CD4-positive, alpha-beta T cell treated with Interleukin-6 at 100 ng/mL for 8 hours (primary cell): Measurements from ENCODE around the gene NDUFAF8.
"Not testable (repeated sequence)": the region's sequence is repeated elsewhere in the genome, so short reads cannot be mapped to it uniquely, and the experiment has no call there.

Experiments used
- DNase-seq: peaks from one replicate; pipeline ENCODE4 v3.0.0-alpha.2; 2020; ENCODE audit warnings: mixed read lengths, low spot score

The NDUFAF8 gene

DNA sequence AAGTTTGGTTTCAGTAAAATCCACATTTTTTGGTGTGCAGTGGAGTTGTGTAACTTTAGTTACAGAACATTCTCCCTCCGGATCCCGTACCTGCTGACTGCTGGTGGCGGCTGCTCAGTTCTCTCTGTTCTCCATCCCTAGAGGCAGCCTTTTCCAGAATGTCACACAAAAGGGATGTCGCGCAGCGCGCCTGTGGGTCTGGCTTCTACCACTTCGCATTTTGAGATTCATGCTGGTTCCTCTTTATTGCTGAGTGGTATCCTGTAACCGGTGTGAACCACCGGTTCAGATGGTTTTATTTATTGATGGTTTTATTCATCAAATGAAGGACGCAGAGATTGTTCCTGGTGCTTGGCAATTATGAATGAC, 15.4 kb upstream of the NDUFAF8 start:
- no peak for DNase-seq

DNA sequence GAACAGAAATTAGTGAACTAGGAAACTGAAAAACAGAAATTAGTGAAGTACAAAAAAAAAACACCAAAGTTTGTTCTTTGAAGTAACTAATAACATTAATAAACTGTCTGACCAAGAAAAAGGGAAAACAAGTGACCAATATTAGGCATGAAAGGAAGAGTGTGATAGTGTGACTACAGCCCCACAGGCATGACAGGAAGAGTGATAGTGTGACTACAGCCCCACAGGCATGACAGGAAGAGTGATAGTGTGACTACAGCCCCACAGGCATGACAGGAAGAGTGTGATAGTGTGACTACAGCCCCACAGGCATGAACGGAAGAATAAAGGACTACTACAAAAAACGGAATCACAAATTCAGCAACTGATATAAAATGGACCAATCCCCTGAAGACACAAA, 11.5 kb upstream of the NDUFAF8 start:
- not testable (repeated sequence) for DNase-seq

DNA sequence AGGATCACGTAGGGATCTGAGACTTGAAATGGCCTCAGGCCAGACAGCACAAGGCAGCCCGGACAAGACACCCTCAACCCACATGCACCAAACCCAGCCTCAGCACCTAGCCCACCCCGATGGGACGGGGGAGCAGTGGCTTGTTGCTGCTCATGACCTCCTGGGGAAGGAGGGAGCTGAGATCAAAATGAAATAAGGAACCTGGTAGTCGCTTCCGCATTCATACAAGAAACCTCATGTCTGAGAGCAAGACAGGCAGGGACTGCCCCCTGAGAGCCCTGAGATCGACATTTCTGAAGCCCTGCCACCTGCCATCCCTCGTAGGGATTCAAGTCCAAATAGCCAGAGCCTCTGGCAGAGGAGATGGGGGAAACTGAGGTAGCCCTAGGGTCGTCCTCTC, 10.7 kb upstream of the NDUFAF8 start:
- DNase-seq: no peak

DNA sequence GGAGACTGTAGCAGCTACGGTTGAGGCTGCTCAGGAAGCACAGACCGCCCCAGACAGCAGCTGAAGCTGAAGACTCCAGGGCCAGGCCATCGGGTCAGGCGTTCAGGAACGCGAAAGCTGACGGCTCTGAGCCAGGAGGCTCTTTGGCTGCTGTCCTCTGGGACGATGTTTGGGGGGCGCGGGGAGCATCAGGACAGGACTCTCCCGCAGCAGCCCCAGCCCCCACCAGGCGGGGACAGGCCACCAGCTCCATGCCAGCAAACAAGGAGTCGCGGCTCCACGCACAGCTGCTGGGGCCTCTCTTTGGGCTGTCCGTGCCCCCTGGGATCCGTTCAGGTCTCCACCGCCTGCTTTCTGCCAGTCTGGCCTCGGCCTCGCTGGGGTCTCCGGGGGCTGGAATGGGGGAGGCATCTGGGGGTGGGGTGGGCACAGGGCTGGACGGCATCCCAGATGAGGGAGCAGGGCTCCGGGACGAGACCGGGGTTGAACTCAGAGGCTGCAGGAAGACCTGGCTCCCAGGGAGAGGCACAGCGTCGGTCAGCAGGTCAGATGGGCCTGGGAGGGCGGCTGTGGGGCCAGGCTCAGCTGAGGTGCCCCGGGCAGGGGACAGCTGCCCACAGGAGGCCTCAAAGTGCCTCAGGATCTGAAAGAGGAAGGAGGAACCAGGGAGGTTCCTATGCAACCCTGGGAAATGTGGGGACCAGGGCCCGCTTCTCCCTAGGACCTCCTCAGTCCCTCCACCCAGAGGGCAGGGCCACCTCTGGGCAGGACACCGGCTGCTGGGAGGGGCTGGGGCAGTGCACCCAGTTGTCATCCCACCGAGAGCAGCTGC, 10.1 kb upstream of the NDUFAF8 start:
- DNase-seq: no peak

DNA sequence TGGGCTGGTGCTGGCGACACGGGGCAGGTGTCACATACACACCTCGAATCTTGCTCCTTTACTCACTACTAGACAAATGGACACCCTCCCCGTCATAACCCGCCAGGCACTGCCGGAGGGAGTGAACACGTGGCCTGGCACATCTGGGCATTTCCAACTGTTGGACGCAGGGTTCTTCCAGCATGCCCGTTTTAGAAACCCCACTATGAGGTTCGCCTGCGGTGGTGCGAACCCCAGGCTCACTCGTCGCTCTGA, 9.5 kb upstream of the NDUFAF8 start:
- DNase-seq: no peak

DNA sequence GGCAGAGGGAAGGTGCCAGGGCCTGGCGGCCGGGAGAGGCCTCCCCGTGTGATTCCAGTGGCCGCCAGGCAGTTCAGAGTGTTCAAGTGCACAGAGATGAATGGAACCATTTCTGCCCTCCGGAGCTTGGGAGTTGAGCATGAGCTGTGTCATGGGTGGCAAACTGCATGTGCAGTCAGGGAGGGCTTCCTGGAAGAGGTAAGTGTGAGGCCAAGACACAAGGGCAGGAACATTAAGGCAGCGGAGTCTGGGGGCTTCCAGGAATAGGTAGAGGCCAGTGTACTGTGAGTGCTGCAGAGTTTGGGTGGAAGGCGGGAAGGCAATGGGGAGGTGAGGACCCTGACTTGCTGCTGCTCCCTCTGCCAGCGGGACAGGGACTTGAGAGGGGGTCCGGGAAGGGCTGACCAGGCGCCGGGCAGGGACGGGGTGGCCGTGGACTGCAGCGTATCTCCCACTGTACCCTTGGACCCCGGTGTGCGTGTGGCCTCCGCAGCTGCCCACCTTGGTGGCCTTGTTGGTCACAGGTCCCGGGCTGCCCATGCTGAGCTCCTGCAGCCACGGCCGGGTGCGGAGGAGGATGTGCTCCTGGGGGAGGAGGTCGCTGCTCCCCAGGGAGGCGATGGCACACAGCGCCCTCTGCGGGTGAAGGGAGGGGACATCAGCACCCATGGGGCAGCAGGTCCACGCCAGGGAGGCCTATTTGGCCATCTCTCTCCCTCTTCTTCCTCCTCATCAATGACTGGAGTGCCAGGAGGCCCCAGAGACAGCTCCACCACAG, 8.9 kb upstream of the NDUFAF8 start:
- no peak for DNase-seq

DNA sequence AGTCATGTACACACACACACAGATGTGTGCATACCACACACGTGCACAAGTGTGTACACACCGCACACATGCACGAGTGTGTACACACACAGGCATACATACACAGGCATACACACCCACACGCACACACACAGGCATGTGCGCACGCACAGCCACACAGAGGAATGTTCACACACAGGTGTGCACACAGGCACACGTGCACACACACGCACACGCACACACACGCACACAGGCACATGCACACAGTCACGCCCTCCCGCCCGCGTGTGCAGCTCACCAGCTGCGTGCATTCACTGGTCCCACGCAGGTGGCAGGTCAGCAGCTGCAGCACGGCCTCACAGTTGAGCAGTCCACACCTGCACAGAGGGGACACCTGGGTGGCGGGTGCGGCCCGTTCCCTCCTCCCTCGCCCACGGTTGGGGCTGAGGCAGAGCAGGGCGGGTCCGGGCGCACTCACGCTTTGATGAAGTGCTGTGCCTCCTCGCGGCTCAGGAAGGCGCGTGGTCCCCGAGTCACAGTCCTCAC, 7.9 kb upstream of the NDUFAF8 start:
- DNase-seq: no peak

DNA sequence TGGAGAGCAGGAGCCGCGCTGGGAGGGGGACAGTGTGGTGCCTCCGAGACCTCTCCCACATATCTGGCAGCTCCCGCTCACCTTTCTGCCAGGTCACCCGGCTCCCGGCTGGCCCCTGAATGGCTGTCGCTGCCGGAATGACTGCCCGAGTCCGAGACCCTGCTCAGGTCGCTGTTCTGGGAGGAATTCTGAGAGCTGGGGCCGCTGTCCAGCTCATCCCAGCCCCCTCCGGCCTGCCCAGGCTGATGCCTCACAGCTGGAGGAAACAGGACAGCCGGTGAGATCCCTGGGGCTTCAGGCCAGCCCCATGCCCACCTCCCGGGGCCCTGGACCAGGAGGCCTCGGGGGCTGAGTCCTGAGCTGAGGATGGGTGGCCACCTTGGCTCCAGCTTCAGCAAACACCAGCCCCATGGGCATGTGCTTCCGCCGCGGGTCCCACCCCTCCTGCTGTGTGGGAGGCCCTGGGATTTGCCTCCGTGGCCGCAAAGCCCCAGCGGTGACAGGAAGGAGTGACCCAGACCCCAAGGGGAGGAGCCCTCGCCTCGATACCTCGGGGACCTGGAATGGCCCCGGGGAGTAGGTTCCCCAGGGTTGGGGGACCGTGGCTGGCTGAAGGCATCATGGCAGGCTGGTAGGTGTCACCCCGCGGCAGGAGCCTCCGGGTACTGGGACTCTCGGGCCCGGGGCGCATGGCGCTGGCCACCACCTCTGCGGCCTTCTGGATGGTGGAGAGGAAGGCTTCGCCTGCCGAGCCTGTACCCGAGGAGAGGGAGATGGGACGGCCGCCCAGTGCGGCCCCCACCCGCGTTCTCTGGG, 7.1 kb upstream of the NDUFAF8 start:
- no peak for DNase-seq

DNA sequence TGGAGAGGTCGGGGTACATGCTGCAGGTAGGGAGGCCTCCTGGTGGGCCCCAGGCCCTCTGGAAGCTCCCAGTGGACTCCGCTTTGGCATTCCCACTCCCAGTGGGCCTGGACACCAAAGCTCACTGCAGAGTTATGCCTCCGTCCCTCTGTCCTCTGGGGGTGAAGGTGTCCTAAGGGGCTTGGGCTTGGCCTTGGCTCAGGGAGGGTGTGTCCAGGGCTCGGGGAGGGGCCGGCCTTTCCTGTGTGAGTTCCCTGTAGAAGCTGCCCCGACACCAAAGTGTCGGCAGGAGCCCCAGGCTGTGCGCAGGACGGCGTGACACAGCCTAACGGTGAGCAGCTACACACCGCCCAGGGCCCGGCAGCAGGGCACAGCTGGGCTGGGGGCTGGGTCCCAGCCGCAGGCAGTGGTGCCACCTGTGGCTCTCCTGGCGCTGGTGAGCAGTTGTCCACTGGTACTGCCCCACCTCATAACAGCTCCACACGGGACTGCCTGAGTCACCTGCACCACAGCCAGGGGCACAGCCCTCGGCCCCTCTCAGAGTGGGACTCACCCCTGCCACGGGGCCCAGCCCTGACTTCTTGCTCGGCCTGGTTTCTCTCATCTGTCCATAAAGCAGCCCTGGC, 6.4 kb upstream of the NDUFAF8 start:
- no peak for DNase-seq

DNA sequence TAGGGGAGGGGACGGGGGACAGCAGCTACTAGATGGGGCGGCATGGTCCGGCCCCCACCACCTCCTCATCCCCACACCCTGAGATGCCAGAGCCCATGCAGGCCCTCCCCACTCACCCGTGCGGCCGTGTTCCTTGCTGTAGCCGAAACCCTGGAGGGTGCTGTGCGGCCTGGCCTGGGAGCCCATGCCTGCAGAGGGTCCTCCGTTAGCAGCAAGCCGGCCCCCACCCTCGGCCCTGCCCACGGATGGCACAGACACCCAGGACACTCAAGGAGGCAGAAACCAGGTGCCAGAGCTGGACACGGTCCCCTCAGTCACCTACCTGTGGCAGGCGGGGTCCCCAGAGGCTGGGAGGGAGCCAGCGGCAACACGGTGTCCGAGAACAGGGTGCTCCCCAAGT, 5.8 kb upstream of the NDUFAF8 start:
- no peak for DNase-seq

DNA sequence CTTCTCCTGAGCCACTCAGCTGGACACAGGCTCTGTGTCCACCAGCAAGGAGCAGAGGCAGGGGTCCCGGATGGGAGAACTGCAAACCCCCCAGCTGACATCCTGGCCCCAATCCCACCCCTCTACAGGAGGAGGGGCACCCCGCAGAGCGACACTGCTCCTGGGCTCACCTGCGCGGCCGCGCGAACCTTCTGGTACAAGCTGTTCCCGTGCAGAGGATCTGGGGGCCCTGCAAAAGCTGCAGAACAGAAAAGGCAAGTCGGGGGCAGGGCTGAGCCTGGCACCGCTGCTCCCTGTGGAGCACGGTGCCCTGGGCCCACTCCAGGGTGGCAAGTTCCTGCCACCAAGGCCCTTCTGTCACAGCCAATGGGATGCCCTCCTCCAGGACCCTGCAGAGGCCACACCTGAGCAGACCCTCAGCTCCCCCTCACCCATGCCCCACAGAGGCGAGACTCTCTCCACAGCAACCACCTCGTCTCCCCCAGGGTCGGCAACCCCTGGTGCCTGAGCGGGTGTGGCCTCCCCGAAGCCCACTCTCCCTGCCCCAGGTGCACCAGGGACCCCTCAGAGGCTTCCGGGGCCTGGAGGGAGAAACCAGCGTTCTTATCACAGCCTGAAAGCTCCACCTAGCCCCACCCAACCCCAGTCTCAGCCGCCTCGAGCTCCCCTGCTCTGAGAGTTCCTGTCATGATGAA, 5.2 kb upstream of the NDUFAF8 start:
- no peak for DNase-seq

DNA sequence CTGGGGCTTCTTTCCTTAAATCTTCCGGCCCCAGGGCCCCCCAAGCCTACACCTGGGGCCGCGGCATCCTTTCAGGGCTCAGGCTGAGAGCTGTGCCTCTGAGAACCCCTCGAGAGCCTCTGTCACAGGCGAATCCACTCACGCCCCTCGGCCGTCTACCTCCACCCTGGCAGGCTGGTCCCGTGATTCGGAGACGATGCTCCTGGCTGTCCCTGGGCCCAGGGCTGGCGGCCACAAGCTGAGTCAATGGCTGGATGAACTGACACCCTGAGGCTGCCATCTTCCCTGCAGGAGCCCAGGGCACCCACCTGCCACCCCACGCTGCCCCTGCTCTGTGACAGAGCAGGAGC, 4.6 kb upstream of the NDUFAF8 start:
- no peak for DNase-seq

DNA sequence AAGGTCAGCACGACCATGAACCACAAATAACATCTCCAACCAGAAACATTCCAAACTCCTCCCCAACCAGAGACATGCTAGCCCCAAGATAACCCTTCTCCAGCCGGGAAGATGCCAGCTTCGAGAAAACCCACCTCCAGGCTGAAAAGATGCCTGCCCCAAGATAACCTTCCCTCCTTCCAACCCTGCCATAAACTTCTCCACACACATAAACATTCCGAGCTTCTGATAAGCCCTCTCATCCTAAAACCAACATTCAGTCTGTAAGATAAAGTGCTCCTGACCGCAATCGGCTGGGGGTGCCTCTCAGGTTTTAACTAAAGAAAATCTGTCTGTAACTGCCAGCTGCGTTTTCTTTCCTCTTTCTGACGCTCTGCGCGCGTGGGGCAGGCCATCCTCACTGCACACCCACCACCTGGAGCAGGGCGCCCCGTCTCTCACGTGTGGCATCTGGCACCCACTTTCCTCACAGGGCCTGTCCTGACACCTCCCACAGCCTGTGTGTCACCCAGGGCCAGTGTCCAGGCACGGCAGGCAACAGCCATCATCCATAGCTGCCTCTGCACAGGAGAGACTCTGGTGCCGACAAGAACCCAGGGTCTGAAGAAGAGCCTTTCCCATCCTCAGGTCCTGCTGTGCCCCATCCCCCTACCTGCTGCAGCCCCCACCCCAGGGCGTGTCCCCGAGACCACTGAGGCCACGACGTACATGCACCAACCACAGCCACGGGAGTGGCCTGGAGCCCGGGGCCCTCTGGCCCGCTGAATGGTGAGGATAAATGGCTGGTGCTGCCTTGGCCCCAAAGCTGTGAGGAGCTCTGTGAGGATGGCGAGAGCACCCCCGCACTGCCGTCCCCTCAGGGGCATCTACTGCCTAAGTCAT, 3.9 kb upstream of the NDUFAF8 start:
- no peak for DNase-seq

DNA sequence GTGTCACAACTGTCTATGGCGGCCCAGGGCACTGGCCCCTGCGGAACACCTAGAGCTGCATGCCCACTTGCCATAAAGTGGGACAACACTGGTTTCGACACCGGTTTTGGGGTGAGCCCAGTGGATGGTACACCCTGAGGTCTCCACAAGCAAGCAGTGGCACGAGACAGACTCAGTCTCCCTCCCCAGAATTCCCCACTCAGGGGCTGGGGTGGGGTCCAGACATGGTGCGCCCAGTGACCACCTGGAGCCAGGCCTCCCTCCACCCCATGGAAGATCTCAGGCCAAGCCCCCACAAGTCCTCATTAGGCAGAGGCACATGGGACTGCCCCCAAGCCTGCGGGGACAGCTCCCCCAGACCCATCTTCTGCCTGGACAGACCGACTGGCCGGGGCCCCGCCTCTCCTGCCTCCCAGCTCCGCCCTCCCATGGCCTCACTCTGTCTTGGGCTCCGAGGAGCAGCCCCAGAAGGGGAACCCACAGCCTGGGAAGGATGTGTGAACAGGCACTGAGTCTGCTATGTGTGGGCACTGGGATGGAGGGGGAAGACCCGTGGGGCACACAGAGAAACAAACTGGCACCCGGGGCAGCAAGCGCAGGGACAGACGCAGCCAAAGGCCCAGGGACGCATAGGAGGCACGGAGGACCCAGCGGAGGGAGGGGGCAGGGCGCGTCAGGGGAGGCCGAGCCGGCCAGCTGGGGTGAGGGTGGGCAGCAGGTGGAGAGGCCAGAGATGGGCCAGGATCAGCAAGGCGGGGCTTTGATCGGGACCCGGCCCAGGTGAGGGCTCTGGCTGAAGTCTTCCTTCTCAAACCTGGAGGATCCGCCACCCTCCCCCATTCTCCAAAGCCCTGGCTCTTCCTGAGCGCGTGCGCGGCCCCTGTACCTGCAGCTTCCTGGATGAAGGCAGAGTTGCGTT, 3.0 kb upstream of the NDUFAF8 start:
- no peak for DNase-seq

DNA sequence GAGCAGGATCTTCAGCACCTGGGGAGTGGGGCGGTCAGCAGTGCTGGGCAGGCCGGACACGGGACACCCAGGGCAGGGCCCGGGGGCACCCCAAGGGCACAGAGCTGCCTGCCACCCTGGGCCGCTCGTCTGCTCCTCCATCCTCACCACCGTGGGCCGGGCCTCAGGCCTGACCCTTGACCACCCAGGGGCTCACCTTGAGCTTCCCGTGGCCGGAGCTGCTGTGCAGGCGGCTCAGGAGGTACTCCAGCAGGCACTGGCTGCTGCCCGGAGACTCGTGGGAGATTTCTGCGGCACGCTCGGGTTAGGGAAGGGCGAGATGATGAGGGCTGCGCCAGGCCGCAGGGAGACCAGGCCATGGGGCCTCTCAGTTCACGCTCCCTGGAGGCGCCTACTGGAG, 2.3 kb upstream of the NDUFAF8 start:
- no peak for DNase-seq

DNA sequence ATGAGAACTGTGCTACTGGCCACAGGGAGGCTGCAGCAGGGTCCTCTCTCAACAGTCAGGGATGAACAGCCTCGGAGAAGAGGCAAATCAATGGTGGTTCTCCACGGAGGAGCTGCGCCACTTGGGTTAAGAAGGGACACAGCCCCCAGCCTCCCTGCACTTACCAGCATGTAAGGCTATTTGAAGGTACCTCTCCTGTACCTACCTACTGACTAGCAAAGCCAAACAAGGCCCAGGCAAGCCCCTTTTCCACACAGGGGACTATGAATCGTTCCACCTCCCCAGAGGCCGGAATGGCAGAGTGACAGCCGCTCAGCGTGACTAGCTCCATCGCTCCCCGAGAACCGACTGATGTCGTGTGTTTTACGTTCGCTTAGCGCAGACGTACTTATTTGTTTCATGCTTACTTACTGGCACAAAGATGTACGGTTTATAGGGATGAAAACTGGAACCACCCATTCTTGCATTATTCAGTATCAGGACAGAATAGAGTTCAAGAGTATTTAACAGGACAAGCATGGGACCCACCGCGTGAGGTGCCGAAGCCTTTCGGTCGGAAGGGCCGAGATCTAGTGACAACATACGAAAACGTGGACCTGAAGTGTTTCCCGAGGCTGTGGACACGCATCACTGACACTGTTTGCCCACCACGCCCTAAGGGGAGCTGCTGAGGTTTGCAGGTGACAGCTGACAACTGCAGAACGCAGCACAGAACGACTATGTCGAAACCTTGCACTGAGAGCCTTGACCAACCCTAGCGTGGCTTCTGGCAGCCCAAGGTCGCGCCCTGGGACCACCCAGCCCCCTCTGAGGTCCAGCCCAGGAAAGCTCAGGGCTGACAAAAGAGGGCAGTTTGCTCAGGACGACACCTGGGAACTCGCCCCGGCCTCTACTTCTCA, 1.3 kb upstream of the NDUFAF8 start:
- no peak for DNase-seq

DNA sequence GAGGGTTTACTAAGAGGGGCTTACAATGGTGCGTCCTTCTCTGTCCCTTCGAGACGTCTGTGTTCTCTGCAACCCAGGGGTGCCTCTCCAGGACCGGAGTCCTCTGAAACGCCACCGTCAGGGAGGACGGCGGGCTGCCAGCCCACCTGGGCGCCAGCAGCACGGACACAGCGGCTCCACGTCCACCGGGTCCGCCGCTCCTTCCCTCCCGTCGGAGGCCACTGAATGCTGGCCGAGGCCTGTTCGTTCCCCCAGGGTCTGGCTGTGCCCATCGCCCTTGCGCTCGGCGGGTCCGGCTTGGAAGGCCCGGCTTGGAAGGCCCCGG, 666 bp upstream of the NDUFAF8 start:
- no peak for DNase-seq

DNA sequence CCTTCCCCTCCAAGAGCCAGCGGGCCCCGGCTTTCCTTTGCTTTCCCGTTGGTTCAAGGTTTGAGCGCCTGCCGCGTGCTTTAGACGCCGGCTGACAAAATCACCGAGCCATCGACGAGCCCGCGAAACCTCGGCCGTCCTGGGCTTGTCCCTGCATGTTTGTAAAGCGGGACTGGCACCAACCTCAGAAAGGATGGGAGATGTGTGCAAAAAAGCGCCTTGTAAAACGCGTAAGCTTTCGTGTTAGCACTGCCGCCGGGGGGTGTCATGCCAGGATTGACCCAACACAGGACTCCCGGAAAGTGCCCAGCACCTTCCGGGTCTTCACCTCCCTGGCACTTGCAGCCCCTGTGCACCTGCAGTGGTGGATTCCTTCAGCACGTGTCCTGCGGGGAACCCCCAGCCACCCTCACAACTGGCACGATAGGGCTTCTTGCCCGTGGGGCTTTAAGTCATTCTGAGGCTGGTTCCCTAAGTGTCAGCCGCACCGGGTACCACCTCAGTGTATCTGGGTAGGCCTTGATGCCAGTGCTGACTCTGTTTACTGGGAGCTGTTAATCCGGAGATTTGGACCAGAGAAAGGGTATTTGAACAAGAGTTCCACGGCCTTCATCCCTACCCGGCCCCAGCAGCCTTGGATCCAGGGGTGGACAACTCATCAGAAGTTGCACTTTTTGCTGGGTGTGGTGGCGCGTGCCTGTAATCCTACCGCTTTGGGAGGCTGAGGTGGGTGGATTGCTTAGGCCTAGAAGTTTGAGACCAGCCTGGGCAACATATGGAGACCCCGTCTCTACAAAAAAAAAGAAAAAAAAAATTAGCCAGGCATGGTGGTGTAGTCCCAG, 817 bp downstream of the NDUFAF8 start:
- DNase-seq: no peak
